Neural progenitor cell (in vitro differentiated cells): ENCODE measurements around the gene TRIM44. TPM values are rescaled to one million over a fixed set of nuclear protein-coding genes. Genes with fewer than 3 reads are reported as not detected.
"Not testable (repeated sequence)": the region's sequence is repeated elsewhere in the genome, so short reads cannot be mapped to it uniquely, and the experiment has no call there.

ENCODE experiments used
- DNase-seq: peaks from one replicate; pipeline ENCODE4 v3.0.0-alpha.2; 2016; ENCODE audit warnings: low spot score
- H2AFZ ChIP-seq: fragments of 200-600 bp; sonication (generic); replicated peaks from 2 replicates; pipeline ENCODE4 v1.6.1; 2016; ENCODE audit warnings: antibody characterized with exemption
- H3F3A ChIP-seq: fragments of 200-600 bp; sonication (generic); 2 replicates; pipeline ENCODE4 v1.6.1; 2016; ENCODE audit warnings: antibody characterized with exemption, low read depth
- H3K27ac ChIP-seq: fragments of 200-600 bp; sonication (generic); 2 replicates; pipeline ENCODE4 v1.5.1; 2016; ENCODE audit warnings: mild to moderate bottlenecking
- H3K27me3 ChIP-seq: fragments of 200-600 bp; sonication (generic); 2 replicates; pipeline ENCODE4 v1.6.1; 2016; ENCODE audit warnings: mild to moderate bottlenecking, moderate library complexity
- H3K36me3 ChIP-seq: fragments of 200-600 bp; sonication (generic); 2 replicates; pipeline ENCODE4 v1.5.1; 2016
- H3K4me1 ChIP-seq: fragments of 200-600 bp; sonication (generic); 2 replicates; pipeline ENCODE4 v1.6.1; 2016; ENCODE audit warnings: mixed run types
- H3K4me2 ChIP-seq: fragments of 200-600 bp; sonication (generic); 2 replicates; pipeline ENCODE4 v1.6.1; 2016
- H3K4me3 ChIP-seq: fragments of 200-600 bp; sonication (generic); 2 replicates; pipeline ENCODE4 v1.5.1; 2016
- H3K79me2 ChIP-seq: fragments of 200-600 bp; sonication (generic); 2 replicates; pipeline ENCODE4 v1.6.1; 2016; ENCODE audit warnings: low read depth
- H3K9ac ChIP-seq: fragments of 200-600 bp; sonication (generic); 2 replicates; pipeline ENCODE4 v1.6.1; 2016
- H3K9me3 ChIP-seq: fragments of 200-600 bp; sonication (generic); 2 replicates; pipeline ENCODE4 v1.5.1; 2016; ENCODE audit warnings: low read depth
- H4K20me1 ChIP-seq: fragments of 200-600 bp; sonication (generic); 2 replicates; pipeline ENCODE4 v1.6.1; 2016; ENCODE audit warnings: low read depth
- H3K27ac Mint-ChIP-seq: 3 replicates; pipeline ENCODE4 v1.8.0; 2021; ENCODE audit warnings: mixed read lengths
- H3K27me3 Mint-ChIP-seq: 2 replicates; pipeline ENCODE4 v1.8.0; 2022; ENCODE audit warnings: low read depth, mild to moderate bottlenecking, inconsistent platforms, moderate library complexity, mixed read lengths; ENCODE audit not compliant: insufficient read depth
- H3K36me3 Mint-ChIP-seq: 3 replicates; pipeline ENCODE4 v1.8.0; 2021; ENCODE audit warnings: mixed read lengths
- H3K4me1 Mint-ChIP-seq: 3 replicates; pipeline ENCODE4 v1.8.0; 2021; ENCODE audit warnings: mixed read lengths
- H3K4me3 Mint-ChIP-seq: 3 replicates; pipeline ENCODE4 v1.8.0; 2021; ENCODE audit warnings: mild to moderate bottlenecking, moderate library complexity, mixed read lengths
- H3K9me3 Mint-ChIP-seq: 3 replicates; pipeline ENCODE4 v1.8.0; 2020; ENCODE audit warnings: mixed read lengths
- EZH2 ChIP-seq: fragments of 200-600 bp; sonication (generic); IDR thresholded peaks from 2 replicates; pipeline ENCODE4 v1.6.1; 2017; ENCODE audit warnings: antibody characterized with exemption, mild to moderate bottlenecking, moderate library complexity
- EZH2phosphoT487 ChIP-seq: fragments of 200-600 bp; sonication (generic); IDR thresholded peaks from 2 replicates; pipeline ENCODE4 v1.6.1; 2017; ENCODE audit warnings: antibody characterized with exemption
- total RNA-seq: library from RNA; depleted of rRNA; stranded (reverse); fragments of >200 nt; gene quantifications from 2 replicates; pipeline ENCODE4 v1.2.3, GENCODE V29; 2015; ENCODE audit warnings: low replicate concordance
- TF ChIP-seq, protein P1 (sequence below): fragments of 200-600 bp; sonication (generic); IDR thresholded peaks from 2 replicates; pipeline ENCODE4 v1.5.1; 2017; ENCODE audit warnings: antibody characterized with exemption, mild to moderate bottlenecking

TRIM44 gene
- total RNA-seq, 1 donor from 2014 or later = 44.1 TPM

- Mint-ChIP-seq H3K4me3 (no peak overlapping the region), H3K27me3 (peaks cover 2% of the 10 kb centered on the region), H3K4me1 (peaks cover 17% of the 10 kb centered on the region), H3K9me3 (peaks cover 46% of the 10 kb centered on the region), H3K36me3 (peaks cover 53% of the 10 kb centered on the region), H3K27ac (no peak overlapping the region)
- Histone ChIP-seq H3K4me2 (no peak overlapping the region), H4K20me1 (peaks cover 5% of the 10 kb centered on the region), H3K36me3 (peaks cover 27% of the 10 kb centered on the region), H3K9ac (no peak overlapping the region), H3K4me1 (no peaks in the 10 kb centered on the region), H3K27me3 (peaks cover 8% of the 10 kb centered on the region), H3K4me3 (no peak overlapping the region), H2AFZ (no peak overlapping the region), H3K79me2 (peaks cover 90% of the 10 kb centered on the region), H3K27ac (no peak overlapping the region), H3F3A (peaks cover 11% of the 10 kb centered on the region), H3K9me3 (peaks cover 18% of the 10 kb centered on the region)
- TF ChIP-seq EZH2 (no peak), EZH2phosphoT487 (no peak)
- TF ChIP-seq, protein P1, sequence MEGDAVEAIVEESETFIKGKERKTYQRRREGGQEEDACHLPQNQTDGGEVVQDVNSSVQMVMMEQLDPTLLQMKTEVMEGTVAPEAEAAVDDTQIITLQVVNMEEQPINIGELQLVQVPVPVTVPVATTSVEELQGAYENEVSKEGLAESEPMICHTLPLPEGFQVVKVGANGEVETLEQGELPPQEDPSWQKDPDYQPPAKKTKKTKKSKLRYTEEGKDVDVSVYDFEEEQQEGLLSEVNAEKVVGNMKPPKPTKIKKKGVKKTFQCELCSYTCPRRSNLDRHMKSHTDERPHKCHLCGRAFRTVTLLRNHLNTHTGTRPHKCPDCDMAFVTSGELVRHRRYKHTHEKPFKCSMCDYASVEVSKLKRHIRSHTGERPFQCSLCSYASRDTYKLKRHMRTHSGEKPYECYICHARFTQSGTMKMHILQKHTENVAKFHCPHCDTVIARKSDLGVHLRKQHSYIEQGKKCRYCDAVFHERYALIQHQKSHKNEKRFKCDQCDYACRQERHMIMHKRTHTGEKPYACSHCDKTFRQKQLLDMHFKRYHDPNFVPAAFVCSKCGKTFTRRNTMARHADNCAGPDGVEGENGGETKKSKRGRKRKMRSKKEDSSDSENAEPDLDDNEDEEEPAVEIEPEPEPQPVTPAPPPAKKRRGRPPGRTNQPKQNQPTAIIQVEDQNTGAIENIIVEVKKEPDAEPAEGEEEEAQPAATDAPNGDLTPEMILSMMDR = no peak
- no peak for DNase-seq
Measured at GRCh38 chr11:35667257-35667656, 4.7 kb downstream of the TRIM44 start.

- H3K36me3 Mint-ChIP-seq = peaks cover 53% of the 10 kb centered on the region
- not testable (repeated sequence) for H3K27me3 Mint-ChIP-seq
Measured at GRCh38 chr11:35668350-35668749, 5.8 kb downstream of the TRIM44 start.

DNA sequence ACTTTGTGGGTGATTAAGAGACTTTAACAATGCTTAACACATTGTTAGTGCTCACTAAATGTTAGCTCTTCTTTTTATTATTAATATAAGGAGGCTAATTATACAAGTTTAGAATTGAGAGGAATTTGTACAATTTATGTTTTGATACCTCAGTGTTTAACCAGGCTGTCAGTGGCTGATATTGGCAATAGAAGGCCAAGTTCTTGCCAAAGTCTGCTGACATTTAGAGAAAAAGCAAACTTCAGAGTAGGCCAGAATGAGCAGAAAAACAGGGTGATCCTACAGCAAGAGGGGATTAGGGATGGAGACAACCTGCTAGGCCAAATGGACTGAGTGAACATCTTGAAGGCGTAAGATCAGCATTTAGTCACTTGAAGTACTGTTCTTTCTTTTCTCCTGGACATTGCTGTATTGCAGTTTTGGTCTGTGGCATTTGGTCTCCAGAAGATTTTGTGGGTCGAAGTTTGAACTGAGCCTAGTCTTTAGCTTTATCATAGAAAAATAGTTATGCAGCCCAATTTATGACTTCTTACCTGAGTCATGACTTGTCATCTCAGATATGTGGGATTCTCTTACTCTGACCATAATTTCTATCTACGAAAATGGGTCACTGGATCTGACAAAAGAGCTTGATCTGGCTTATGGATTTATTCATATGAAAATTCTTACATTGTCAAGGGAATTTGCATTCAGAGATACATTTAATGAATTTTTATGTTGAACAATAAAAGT lies 9.0 kb downstream of the TRIM44 start:
- H4K20me1 ChIP-seq = peaks cover 16% of the 10 kb centered on the region
- Mint-ChIP-seq H3K27ac (no peak overlapping the region), H3K27me3 (no peaks in the 10 kb centered on the region), H3K4me3 (no peak overlapping the region), H3K4me1 (peaks cover 3% of the 10 kb centered on the region), H3K36me3 (peaks cover 35% of the 10 kb centered on the region), H3K9me3 (peaks cover 17% of the 10 kb centered on the region)
- no peaks in the 10 kb centered on the region for H3K27me3 ChIP-seq
- peaks cover 98% of the 10 kb centered on the region for H3K79me2 ChIP-seq
- H3K27ac ChIP-seq = no peak overlapping the region
- H3K9ac ChIP-seq = no peak overlapping the region
- no peaks in the 10 kb centered on the region for H3K4me1 ChIP-seq
- TF ChIP-seq EZH2phosphoT487 = no peak
- TF ChIP-seq, protein P1 = no peak
- no peak for DNase-seq
- peaks cover 3% of the 10 kb centered on the region for H3K36me3 ChIP-seq
- no peak overlapping the region for H3K4me3 ChIP-seq
- H3F3A ChIP-seq = no peaks in the 10 kb centered on the region
- H3K9me3 ChIP-seq = no peaks in the 10 kb centered on the region
- H2AFZ ChIP-seq = no peak overlapping the region
- H3K4me2 ChIP-seq = no peak overlapping the region

More at GRCh38 chr11:35668350-35668749, 5.8 kb downstream of the TRIM44 start:
- Histone ChIP-seq H3K9me3 (peaks cover 18% of the 10 kb centered on the region), H3K79me2 (peaks cover 98% of the 10 kb centered on the region), H3K36me3 (peaks cover 27% of the 10 kb centered on the region)
- not testable (repeated sequence) for H3F3A ChIP-seq, H3K4me3 ChIP-seq, H3K4me3 Mint-ChIP-seq, H3K9ac ChIP-seq, H4K20me1 ChIP-seq, H3K4me2 ChIP-seq, H3K27ac Mint-ChIP-seq, H3K4me1 ChIP-seq, H3K27me3 ChIP-seq, H3K27ac ChIP-seq, DNase-seq, H2AFZ ChIP-seq
- peaks cover 11% of the 10 kb centered on the region for H3K4me1 Mint-ChIP-seq
- peaks cover 39% of the 10 kb centered on the region for H3K9me3 Mint-ChIP-seq

GRCh38 chr11:35672608-35673007 lies 10.0 kb downstream of the TRIM44 start:
- Histone ChIP-seq H3K27me3 (no peaks in the 10 kb centered on the region), H3K4me3 (no peak overlapping the region), H3K79me2 (peaks cover 98% of the 10 kb centered on the region), H3K9me3 (no peaks in the 10 kb centered on the region), H4K20me1 (peaks cover 17% of the 10 kb centered on the region), H3K27ac (no peak overlapping the region), H3F3A (no peaks in the 10 kb centered on the region), H2AFZ (no peak overlapping the region), H3K9ac (no peak overlapping the region), H3K36me3 (no peaks in the 10 kb centered on the region), H3K4me2 (no peak overlapping the region), H3K4me1 (no peaks in the 10 kb centered on the region)
- Mint-ChIP-seq H3K27ac (no peak overlapping the region), H3K9me3 (peaks cover 13% of the 10 kb centered on the region), H3K4me1 (peaks cover 3% of the 10 kb centered on the region), H3K27me3 (no peaks in the 10 kb centered on the region), H3K4me3 (no peak overlapping the region), H3K36me3 (peaks cover 31% of the 10 kb centered on the region)
- TF ChIP-seq, protein P1 = no peak
- TF ChIP-seq EZH2phosphoT487 = no peak
- TF ChIP-seq EZH2 = no peak
- no peak for DNase-seq
